Epithelial cell of esophagus (primary cell): ENCODE results near the gene ALKBH5.

ENCODE experiments used
- DNase-seq: peaks from one replicate; pipeline ENCODE4 v3.0.0; 2010; ENCODE audit warnings: low read depth
- H3K4me3 ChIP-seq: 2 replicates; pipeline ENCODE4 v1.5.1; 2011; ENCODE audit warnings: mild to moderate bottlenecking, low read length, control low read depth
- CTCF ChIP-seq: IDR thresholded peaks from 2 replicates; pipeline ENCODE4 v1.5.1; 2011; ENCODE audit warnings: low read depth, mild to moderate bottlenecking, low read length, control low read depth, inconsistent platforms; ENCODE audit not compliant: insufficient read depth; ENCODE audit errors: missing control alignments

ALKBH5 gene

GRCh38 chr17:18248300-18248731 lies 64.7 kb downstream of the ALKBH5 start:
- peak; percentile 79 for DNase-seq
- peak; percentile 82 for TF ChIP-seq CTCF
- no peak overlapping the region for H3K4me3 ChIP-seq

- no peak overlapping the region for H3K4me3 ChIP-seq
- DNase-seq: no peak
- TF ChIP-seq CTCF: no peak
These were observed 65.2 kb downstream of the ALKBH5 start for GRCh38 chr17:18248811-18249210.

- no peak overlapping the region for H3K4me3 ChIP-seq
- peak; percentile 82 for DNase-seq
- TF ChIP-seq CTCF: no peak
These were observed 66.6 kb downstream of the ALKBH5 start for GRCh38 chr17:18250259-18250658.

GRCh38 chr17:18250708-18251107 lies 67.1 kb downstream of the ALKBH5 start:
- no peak overlapping the region for H3K4me3 ChIP-seq
- DNase-seq: no peak
- TF ChIP-seq CTCF: no peak

GRCh38 chr17:18251204-18251603 lies 67.6 kb downstream of the ALKBH5 start:
- no peak overlapping the region for H3K4me3 ChIP-seq
- DNase-seq: no peak
- TF ChIP-seq CTCF: no peak

GRCh38 chr17:18252160-18252559 lies 68.5 kb downstream of the ALKBH5 start:
- TF ChIP-seq CTCF: no peak
- H3K4me3 ChIP-seq: no peak overlapping the region
- no peak for DNase-seq

GRCh38 chr17:18253187-18253884 lies 69.7 kb downstream of the ALKBH5 start:
- TF ChIP-seq CTCF: no peak
- no peak overlapping the region for H3K4me3 ChIP-seq
- no peak for DNase-seq
